Activated B cell treated with CpG ODN at 0.5 μM for 24 hours (primary cell): Measurements from ENCODE around the gene ODAD4. TPM values are rescaled to one million over a fixed set of nuclear protein-coding genes. Genes with fewer than 3 reads are reported as not detected.
A peak's percentile ranks its signal among the peaks of the same experiment; 100 is the strongest.

Experiments
- ATAC-seq: fragments of 200-7000 bp; cut with Tn5 transposase; one replicate; pipeline ENCODE4 v1.10.0; 2021; ENCODE audit warnings: low read depth, mild to moderate bottlenecking, moderate library complexity
- CTCF ChIA-PET: fragments of 350-600 bp; sonication (Branson Sonifier 250); formaldehyde crosslinking; loops from one replicate; lab custom pipeline; 2021; ENCODE audit warnings: antibody characterized with exemption; lab: Charles Lee
- POLR2A ChIA-PET: fragments of 350-600 bp; sonication (Branson Sonifier 250); formaldehyde crosslinking; loops from one replicate; lab custom pipeline; 2021; ENCODE audit warnings: antibody characterized with exemption; lab: Charles Lee
- DNase-seq: peaks from one replicate; pipeline ENCODE4 v3.0.0; 2022
- H3K27ac Mint-ChIP-seq: one replicate; pipeline ENCODE4 v1.8.0; 2020; ENCODE audit warnings: mixed read lengths
- H3K27me3 Mint-ChIP-seq: one replicate; pipeline ENCODE4 v1.8.0; 2021; ENCODE audit warnings: mixed read lengths
- H3K36me3 Mint-ChIP-seq: one replicate; pipeline ENCODE4 v1.8.0; 2021; ENCODE audit warnings: low read depth, mixed read lengths
- H3K4me1 Mint-ChIP-seq: one replicate; pipeline ENCODE4 v1.8.0; 2021; ENCODE audit warnings: mixed read lengths
- H3K4me3 Mint-ChIP-seq: one replicate; pipeline ENCODE4 v1.8.0; 2020; ENCODE audit warnings: mild to moderate bottlenecking, mixed read lengths
- H3K9me3 Mint-ChIP-seq: one replicate; pipeline ENCODE4 v1.8.0; 2020; ENCODE audit warnings: mixed read lengths
- intact Hi-C: fragments of 100-400 bp; cut with micrococcal nuclease; formaldehyde crosslinking; loops from one replicate; pipeline ENCODE4 v1.15.1; 2024
- total RNA-seq: library from RNA; stranded (reverse); gene quantifications from 2 replicates; pipeline ENCODE4 v1.2.3, GENCODE V29; 2022
- TF ChIP-seq, protein P1 (sequence below): fragments of 200-600 bp; IDR thresholded peaks from one replicate; pipeline ENCODE4 v1.8.0; 2022; ENCODE audit warnings: antibody characterized with exemption, mild to moderate bottlenecking

ODAD4 gene
- total RNA-seq, 1 donor from 2014 or later, result 1.1 TPM

GRCh38 chr17:41891135-41892020 is 39.0 kb upstream of the ODAD4 start:
- TF ChIP-seq, protein P1, sequence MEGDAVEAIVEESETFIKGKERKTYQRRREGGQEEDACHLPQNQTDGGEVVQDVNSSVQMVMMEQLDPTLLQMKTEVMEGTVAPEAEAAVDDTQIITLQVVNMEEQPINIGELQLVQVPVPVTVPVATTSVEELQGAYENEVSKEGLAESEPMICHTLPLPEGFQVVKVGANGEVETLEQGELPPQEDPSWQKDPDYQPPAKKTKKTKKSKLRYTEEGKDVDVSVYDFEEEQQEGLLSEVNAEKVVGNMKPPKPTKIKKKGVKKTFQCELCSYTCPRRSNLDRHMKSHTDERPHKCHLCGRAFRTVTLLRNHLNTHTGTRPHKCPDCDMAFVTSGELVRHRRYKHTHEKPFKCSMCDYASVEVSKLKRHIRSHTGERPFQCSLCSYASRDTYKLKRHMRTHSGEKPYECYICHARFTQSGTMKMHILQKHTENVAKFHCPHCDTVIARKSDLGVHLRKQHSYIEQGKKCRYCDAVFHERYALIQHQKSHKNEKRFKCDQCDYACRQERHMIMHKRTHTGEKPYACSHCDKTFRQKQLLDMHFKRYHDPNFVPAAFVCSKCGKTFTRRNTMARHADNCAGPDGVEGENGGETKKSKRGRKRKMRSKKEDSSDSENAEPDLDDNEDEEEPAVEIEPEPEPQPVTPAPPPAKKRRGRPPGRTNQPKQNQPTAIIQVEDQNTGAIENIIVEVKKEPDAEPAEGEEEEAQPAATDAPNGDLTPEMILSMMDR, result no peak
- ChIA-PET CTCF (no interaction called here), POLR2A (no interaction called here)
- Mint-ChIP-seq H3K4me3 (no peak overlapping the region), H3K4me1 (no peaks in the 10 kb centered on the region), H3K27me3 (no peaks in the 10 kb centered on the region), H3K9me3 (no peaks in the 10 kb centered on the region), H3K36me3 (peaks cover 76% of the 10 kb centered on the region), H3K27ac (peak overlapping the region; percentile 20)
- no peak for ATAC-seq
- DNase-seq, result no peak
- intact Hi-C loops, result no loop called here

DNA sequence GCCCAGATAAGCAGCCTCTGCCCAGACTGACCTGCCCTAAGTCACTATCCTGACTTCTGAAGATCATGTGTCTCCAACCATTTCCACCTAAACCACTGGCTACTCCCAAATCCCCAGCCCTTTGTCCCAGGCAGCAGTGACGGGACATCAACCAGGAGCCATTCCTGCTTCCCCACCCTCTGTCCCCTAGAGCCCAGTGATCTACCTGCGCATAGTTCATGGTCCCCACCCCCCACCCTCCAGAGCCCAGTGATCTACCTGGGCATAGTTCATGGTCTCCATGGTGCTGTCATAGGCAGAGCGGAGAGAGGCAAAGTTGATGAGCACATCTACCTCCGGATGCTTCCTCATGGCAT is 38.4 kb upstream of the ODAD4 start:
- Mint-ChIP-seq H3K9me3 (no peaks in the 10 kb centered on the region), H3K4me1 (no peaks in the 10 kb centered on the region), H3K27me3 (no peaks in the 10 kb centered on the region), H3K4me3 (no peak overlapping the region), H3K27ac (peak overlapping the region; percentile 20), H3K36me3 (peaks cover 79% of the 10 kb centered on the region)
- no peak for ATAC-seq
- no peak for DNase-seq
- ChIA-PET CTCF (no interaction called here), POLR2A (no interaction called here)
- intact Hi-C loops, result no loop called here
- TF ChIP-seq, protein P1, result no peak

- intact Hi-C loops, result no loop called here
- Mint-ChIP-seq H3K9me3 (no peaks in the 10 kb centered on the region), H3K27me3 (no peaks in the 10 kb centered on the region), H3K36me3 (peaks cover 81% of the 10 kb centered on the region), H3K4me1 (no peaks in the 10 kb centered on the region), H3K4me3 (no peak overlapping the region), H3K27ac (no peak overlapping the region)
- TF ChIP-seq, protein P1, result no peak
- ChIA-PET CTCF (no interaction called here), POLR2A (no interaction called here)
- DNase-seq (no peak), ATAC-seq (no peak)
Observed at GRCh38 chr17:41893384-41893783, 37.0 kb upstream of the ODAD4 start.

GRCh38 chr17:41894791-41895331 is 35.6 kb upstream of the ODAD4 start:
- Mint-ChIP-seq H3K4me1 (no peaks in the 10 kb centered on the region), H3K27ac (no peak overlapping the region), H3K27me3 (no peaks in the 10 kb centered on the region), H3K36me3 (peaks cover 82% of the 10 kb centered on the region), H3K4me3 (no peak overlapping the region), H3K9me3 (no peaks in the 10 kb centered on the region)
- intact Hi-C loops, result no loop called here
- POLR2A ChIA-PET, result interaction anchor here (0.6 kb wide), 1 partner anchor 260 kb away, joined by 3 read pairs; no protein-coding TSS in a partner anchor
- CTCF ChIA-PET, result no interaction called here
- TF ChIP-seq, protein P1, result no peak
- ATAC-seq (no peak), DNase-seq (no peak)

DNA sequence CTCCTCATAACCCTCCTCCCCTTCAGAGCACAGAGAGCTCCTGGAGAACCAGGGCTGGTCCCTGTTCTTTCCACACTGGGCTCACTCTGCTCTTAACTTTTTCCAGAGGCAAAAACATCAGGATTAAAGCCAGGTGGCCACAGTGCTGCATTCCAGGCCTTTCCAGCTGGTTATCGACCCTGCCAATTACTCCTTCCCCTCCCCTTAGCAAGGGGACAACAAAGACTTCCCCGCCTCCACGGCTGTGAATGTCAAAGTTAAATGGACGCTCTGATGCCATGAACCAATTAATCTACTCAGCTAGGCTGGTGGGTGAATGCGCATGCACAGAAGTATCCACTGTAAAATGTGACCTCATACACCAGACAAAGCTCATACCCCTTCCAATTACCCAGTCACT is 34.8 kb upstream of the ODAD4 start:
- Mint-ChIP-seq H3K36me3 (peaks cover 82% of the 10 kb centered on the region), H3K27me3 (no peaks in the 10 kb centered on the region), H3K4me1 (no peaks in the 10 kb centered on the region), H3K27ac (no peak overlapping the region), H3K9me3 (no peaks in the 10 kb centered on the region), H3K4me3 (no peak overlapping the region)
- POLR2A ChIA-PET, result interaction anchor here (0.6 kb wide), 1 partner anchor 260 kb away, joined by 3 read pairs; no protein-coding TSS in a partner anchor
- no peak for DNase-seq
- CTCF ChIA-PET, result no interaction called here
- ATAC-seq, result no peak
- intact Hi-C loops, result no loop called here
- TF ChIP-seq, protein P1, result no peak
